ENCODE results near the gene GNL2. TPM values are rescaled to one million over a fixed set of nuclear protein-coding genes. Genes with fewer than 3 reads are reported as not detected.

Gene GNL2
- total RNA-seq, 1 experiment from 2014 or later, result 106 TPM

DNA sequence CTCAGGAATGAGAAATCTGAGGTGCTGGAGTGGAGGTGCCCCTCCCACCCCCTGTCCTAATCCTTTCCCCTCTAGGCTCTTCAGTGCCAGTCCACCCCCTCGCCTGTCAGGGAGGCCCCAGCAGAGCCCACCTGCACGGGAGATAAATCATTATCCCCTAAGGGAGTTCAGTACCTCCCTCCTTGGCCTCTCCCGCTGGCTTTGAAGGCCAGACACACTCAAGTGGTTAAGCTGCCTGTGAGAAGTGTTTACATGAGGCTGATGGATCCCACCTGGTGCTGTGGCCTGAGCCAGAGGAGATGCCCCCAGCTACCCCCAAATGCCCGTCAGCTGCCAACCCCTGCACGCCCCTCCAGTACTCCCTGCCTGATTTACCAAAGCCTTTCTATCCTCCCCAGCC is 35.3 kb upstream of the GNL2 start:
- no CpG with 5 or more reads among the region's 5 CpGs for WGBS (ENCODE audit: extremely low coverage, insufficient read length, low lambda C conversion rate)
- Histone ChIP-seq H3T11ph (ENCODE audit: low read length) (no peak overlapping the region), H3K27me3 (ENCODE audit: insufficient read depth, low read length) (peaks cover 73% of the 10 kb centered on the region), H3K4me2 (ENCODE audit: insufficient read depth, insufficient read length, low read length) (no peak overlapping the region), H3K56ac (ENCODE audit: insufficient read length, low read depth, low read length) (no peak overlapping the region), H3K4me1 (ENCODE audit: insufficient read depth, low read length) (no peaks in the 10 kb centered on the region), H3K18ac (ENCODE audit: insufficient read length, low read depth, low read length) (no peak overlapping the region), H3K14ac (ENCODE audit: insufficient read depth, low read length) (no peak overlapping the region), H3K79me2 (ENCODE audit: insufficient read depth, low read length) (no peaks in the 10 kb centered on the region), H2AFZ (ENCODE audit: low read length) (no peak overlapping the region), H3K27ac (ENCODE audit: insufficient read length, low read depth, low read length) (no peak overlapping the region), H2BK5ac (ENCODE audit: insufficient read length, low read length) (no peak overlapping the region), H3K23me2 (ENCODE audit: insufficient read length, low read depth, low read length, poor library complexity, severe bottlenecking) (peaks cover 9% of the 10 kb centered on the region), H4K5ac (ENCODE audit: insufficient read length, low read depth, low read length) (no peak overlapping the region), H2AK5ac (ENCODE audit: insufficient read length, low read length) (no peak overlapping the region), H4K8ac (replicated peaks; ENCODE audit: insufficient read length, low read depth, low read length) (no peak overlapping the region), H3K23ac (ENCODE audit: insufficient read length, low read depth, low read length) (no peak overlapping the region), H3K9me3 (ENCODE audit: control insufficient read depth, low read depth, low read length) (no peaks in the 10 kb centered on the region), H2BK20ac (ENCODE audit: low read depth, low read length, poor library complexity, severe bottlenecking) (no peak overlapping the region), H4K20me1 (ENCODE audit: control insufficient read depth, insufficient read depth, insufficient read length) (no peaks in the 10 kb centered on the region), H2BK12ac (ENCODE audit: insufficient read length, low read depth, low read length) (no peak overlapping the region), H4K91ac (ENCODE audit: insufficient read length, low read depth, low read length) (no peak overlapping the region), H2BK120ac (ENCODE audit: low read depth, low read length, poor library complexity, severe bottlenecking) (no peak overlapping the region), H2BK15ac (ENCODE audit: low read depth, low read length) (no peak overlapping the region), H3K4ac (ENCODE audit: low read depth, low read length) (no peak overlapping the region), H3K79me1 (ENCODE audit: insufficient read depth, low read depth, low read length, poor library complexity, severe bottlenecking) (no peaks in the 10 kb centered on the region), H3K9ac (ENCODE audit: extremely low read depth, insufficient read length, low read length) (no peak overlapping the region)
- Mint-ChIP-seq H3K9me3 (no peaks in the 10 kb centered on the region; a peak in 1 of 5 replicates), H3K27me3 (ENCODE audit: low read depth) (peaks cover 83% of the 10 kb centered on the region), H3K27ac (no peak overlapping the region), H3K36me3 (ENCODE audit: insufficient read depth in 1 of 3, low read depth in 3 of 3) (peaks cover 0 to 1% (median 0%) of the 10 kb centered on the region in 3 experiments; a peak in 1 of 7 replicates), H3K4me3 (no peak overlapping the region), H3K4me1 (peaks cover 21 to 58% of the 10 kb centered on the region in 2 experiments)
- no peak for TF ChIP-seq CTCF (conservative IDR thresholded peaks at IDR 0.05)
- DNase-seq, result no peak

All from H9 (cell line).